ENCODE measurements around the gene KRTAP10-6.

- TF ChIP-seq CTCF (IDR thresholded peaks at IDR 0.05; ENCODE audit: insufficient read depth, low read length) (no peak), REST (IDR thresholded peaks at IDR 0.05; ENCODE audit: insufficient replicate concordance, low read depth) (no peak), POLR2AphosphoS5 (IDR thresholded peaks at IDR 0.05; ENCODE audit: low read depth) (no peak), SPI1 (IDR thresholded peaks at IDR 0.05; ENCODE audit: borderline replicate concordance, low read depth) (no peak)
Measured at GRCh38 chr21:44596068-44596725, 3.9 kb upstream of the KRTAP10-6 start.

All from HL-60 (cell line).